ENCODE measurements around the gene CACNA1B. TPM values are rescaled to one million over a fixed set of nuclear protein-coding genes. Genes with fewer than 3 reads are reported as not detected.

Gene CACNA1B
- total RNA-seq, 1 donor from 2014 or later = under 0.01 TPM

GRCh38 chr9:137902646-137903045 is 25.1 kb downstream of the CACNA1B start:
- Histone ChIP-seq H3K9ac (ENCODE audit: low read depth in 1 of 3, low read length in 3 of 3) (no peak overlapping the region), H3K27ac (ENCODE audit: low read depth, low read length) (no peak overlapping the region), H3K4me1 (ENCODE audit: control insufficient read depth in 3 of 3, insufficient read depth in 3 of 3, low read length in 3 of 3) (no peaks in the 10 kb centered on the region), H3K4me3 (ENCODE audit: low read length in 3 of 3) (no peak overlapping the region), H3K9me3 (ENCODE audit: control insufficient read depth in 3 of 3, low read length in 3 of 3) (no peaks in the 10 kb centered on the region), H3K36me3 (ENCODE audit: control insufficient read depth in 3 of 3, insufficient read depth in 3 of 3, low read length in 3 of 3) (no peaks in the 10 kb centered on the region), H3K27me3 (ENCODE audit: control insufficient read depth in 3 of 3, insufficient read depth in 3 of 3, low read length in 3 of 3) (peaks cover 10 to 22% (median 10%) of the 10 kb centered on the region in 3 donors)

- no peak overlapping the region for H3K4me3 ChIP-seq (ENCODE audit: low read length in 3 of 3)
- H3K9ac ChIP-seq (ENCODE audit: low read depth in 1 of 3, low read length in 3 of 3) = no peak overlapping the region
- H3K9me3 ChIP-seq (ENCODE audit: control insufficient read depth in 3 of 3, low read length in 3 of 3) = no peaks in the 10 kb centered on the region
- no peak overlapping the region for H3K27ac ChIP-seq (ENCODE audit: low read depth, low read length)
- peaks cover 3 to 6% (median 5%) of the 10 kb centered on the region in 3 donors for H3K27me3 ChIP-seq (ENCODE audit: control insufficient read depth in 3 of 3, insufficient read depth in 3 of 3, low read length in 3 of 3)
- H3K36me3 ChIP-seq (ENCODE audit: control insufficient read depth in 3 of 3, insufficient read depth in 3 of 3, low read length in 3 of 3) = no peaks in the 10 kb centered on the region
- no peaks in the 10 kb centered on the region for H3K4me1 ChIP-seq (ENCODE audit: control insufficient read depth in 3 of 3, insufficient read depth in 3 of 3, low read length in 3 of 3)
Observed at GRCh38 chr9:137905740-137906139, 28.2 kb downstream of the CACNA1B start.

- peaks cover 0 to 3% (median 0%) of the 10 kb centered on the region in 3 donors for H3K27me3 ChIP-seq (ENCODE audit: control insufficient read depth in 3 of 3, insufficient read depth in 3 of 3, low read length in 3 of 3)
- no peak overlapping the region for H3K27ac ChIP-seq (ENCODE audit: low read depth, low read length)
- H3K9me3 ChIP-seq (ENCODE audit: control insufficient read depth in 3 of 3, low read length in 3 of 3) = no peaks in the 10 kb centered on the region
- no peaks in the 10 kb centered on the region for H3K36me3 ChIP-seq (ENCODE audit: control insufficient read depth in 3 of 3, insufficient read depth in 3 of 3, low read length in 3 of 3)
- H3K9ac ChIP-seq (ENCODE audit: low read depth in 1 of 3, low read length in 3 of 3) = no peak overlapping the region
- H3K4me3 ChIP-seq (ENCODE audit: low read length in 3 of 3) = no peak overlapping the region
- H3K4me1 ChIP-seq (ENCODE audit: control insufficient read depth in 3 of 3, insufficient read depth in 3 of 3, low read length in 3 of 3) = no peaks in the 10 kb centered on the region
Observed at GRCh38 chr9:137907776-137908175, 30.2 kb downstream of the CACNA1B start.

GRCh38 chr9:137912671-137913070 is 35.1 kb downstream of the CACNA1B start:
- Histone ChIP-seq H3K4me3 (ENCODE audit: low read length in 3 of 3) (no peak overlapping the region), H3K4me1 (ENCODE audit: control insufficient read depth in 3 of 3, insufficient read depth in 3 of 3, low read length in 3 of 3) (no peaks in the 10 kb centered on the region), H3K9me3 (ENCODE audit: control insufficient read depth in 3 of 3, low read length in 3 of 3) (no peaks in the 10 kb centered on the region), H3K36me3 (ENCODE audit: control insufficient read depth in 3 of 3, insufficient read depth in 3 of 3, low read length in 3 of 3) (no peaks in the 10 kb centered on the region), H3K27me3 (ENCODE audit: control insufficient read depth in 3 of 3, insufficient read depth in 3 of 3, low read length in 3 of 3) (peaks cover 10 to 12% (median 10%) of the 10 kb centered on the region in 3 donors), H3K27ac (ENCODE audit: low read depth, low read length) (no peak overlapping the region), H3K9ac (ENCODE audit: low read depth in 1 of 3, low read length in 3 of 3) (no peak overlapping the region)

- Histone ChIP-seq H3K4me3 (ENCODE audit: low read length in 3 of 3) (no peak overlapping the region), H3K27ac (ENCODE audit: low read depth, low read length) (no peak overlapping the region), H3K9me3 (ENCODE audit: control insufficient read depth in 3 of 3, low read length in 3 of 3) (no peaks in the 10 kb centered on the region), H3K9ac (ENCODE audit: low read depth in 1 of 3, low read length in 3 of 3) (no peak overlapping the region), H3K27me3 (ENCODE audit: control insufficient read depth in 3 of 3, insufficient read depth in 3 of 3, low read length in 3 of 3) (peaks cover 10 to 16% (median 14%) of the 10 kb centered on the region in 3 donors), H3K4me1 (ENCODE audit: control insufficient read depth in 3 of 3, insufficient read depth in 3 of 3, low read length in 3 of 3) (no peaks in the 10 kb centered on the region), H3K36me3 (ENCODE audit: control insufficient read depth in 3 of 3, insufficient read depth in 3 of 3, low read length in 3 of 3) (no peaks in the 10 kb centered on the region)
Observed at GRCh38 chr9:137913132-137913531, 35.5 kb downstream of the CACNA1B start.

- no peaks in the 10 kb centered on the region for H3K9me3 ChIP-seq (ENCODE audit: control insufficient read depth in 3 of 3, low read length in 3 of 3)
- peaks cover 13 to 21% (median 15%) of the 10 kb centered on the region in 3 donors for H3K27me3 ChIP-seq (ENCODE audit: control insufficient read depth in 3 of 3, insufficient read depth in 3 of 3, low read length in 3 of 3)
- H3K4me3 ChIP-seq (ENCODE audit: low read length in 3 of 3) = no peak overlapping the region
- H3K36me3 ChIP-seq (ENCODE audit: control insufficient read depth in 3 of 3, insufficient read depth in 3 of 3, low read length in 3 of 3) = no peaks in the 10 kb centered on the region
- peaks cover 0 to 7% (median 6%) of the 10 kb centered on the region in 3 donors for H3K4me1 ChIP-seq (ENCODE audit: control insufficient read depth in 3 of 3, insufficient read depth in 3 of 3, low read length in 3 of 3)
- H3K27ac ChIP-seq (ENCODE audit: low read depth, low read length) = no peak overlapping the region
- H3K9ac ChIP-seq (ENCODE audit: low read depth in 1 of 3, low read length in 3 of 3) = no peak overlapping the region
Observed at GRCh38 chr9:137913771-137914767, 36.5 kb downstream of the CACNA1B start.

GRCh38 chr9:137916540-137916939 is 39.0 kb downstream of the CACNA1B start:
- Histone ChIP-seq H3K9me3 (ENCODE audit: control insufficient read depth in 3 of 3, low read length in 3 of 3) (no peaks in the 10 kb centered on the region), H3K36me3 (ENCODE audit: control insufficient read depth in 3 of 3, insufficient read depth in 3 of 3, low read length in 3 of 3) (no peaks in the 10 kb centered on the region), H3K4me1 (ENCODE audit: control insufficient read depth in 3 of 3, insufficient read depth in 3 of 3, low read length in 3 of 3) (peaks cover 0 to 8% (median 6%) of the 10 kb centered on the region in 3 donors), H3K27ac (ENCODE audit: low read depth, low read length) (no peak overlapping the region), H3K4me3 (ENCODE audit: low read length in 3 of 3) (no peak overlapping the region), H3K27me3 (ENCODE audit: control insufficient read depth in 3 of 3, insufficient read depth in 3 of 3, low read length in 3 of 3) (peaks cover 15 to 21% (median 18%) of the 10 kb centered on the region in 3 donors), H3K9ac (ENCODE audit: low read depth in 1 of 3, low read length in 3 of 3) (no peak overlapping the region)

GRCh38 chr9:137917116-137917515 is 39.5 kb downstream of the CACNA1B start:
- no peak overlapping the region for H3K9ac ChIP-seq (ENCODE audit: low read depth in 1 of 3, low read length in 3 of 3)
- no peak overlapping the region for H3K4me3 ChIP-seq (ENCODE audit: low read length in 3 of 3)
- peaks cover 15 to 21% (median 18%) of the 10 kb centered on the region in 3 donors for H3K27me3 ChIP-seq (ENCODE audit: control insufficient read depth in 3 of 3, insufficient read depth in 3 of 3, low read length in 3 of 3)
- peaks cover 0 to 8% (median 6%) of the 10 kb centered on the region in 3 donors for H3K4me1 ChIP-seq (ENCODE audit: control insufficient read depth in 3 of 3, insufficient read depth in 3 of 3, low read length in 3 of 3)
- no peaks in the 10 kb centered on the region for H3K9me3 ChIP-seq (ENCODE audit: control insufficient read depth in 3 of 3, low read length in 3 of 3)
- H3K36me3 ChIP-seq (ENCODE audit: control insufficient read depth in 3 of 3, insufficient read depth in 3 of 3, low read length in 3 of 3) = no peaks in the 10 kb centered on the region
- no peak overlapping the region for H3K27ac ChIP-seq (ENCODE audit: low read depth, low read length)

- Histone ChIP-seq H3K36me3 (ENCODE audit: control insufficient read depth in 3 of 3, insufficient read depth in 3 of 3, low read length in 3 of 3) (no peaks in the 10 kb centered on the region), H3K4me3 (ENCODE audit: low read length in 3 of 3) (no peak overlapping the region), H3K27me3 (ENCODE audit: control insufficient read depth in 3 of 3, insufficient read depth in 3 of 3, low read length in 3 of 3) (peaks cover 15 to 18% (median 18%) of the 10 kb centered on the region in 3 donors), H3K27ac (ENCODE audit: low read depth, low read length) (no peak overlapping the region), H3K4me1 (ENCODE audit: control insufficient read depth in 3 of 3, insufficient read depth in 3 of 3, low read length in 3 of 3) (peaks cover 0 to 8% (median 6%) of the 10 kb centered on the region in 3 donors), H3K9ac (ENCODE audit: low read depth in 1 of 3, low read length in 3 of 3) (no peak overlapping the region), H3K9me3 (ENCODE audit: control insufficient read depth in 3 of 3, low read length in 3 of 3) (peaks cover 0 to 2% (median 0%) of the 10 kb centered on the region in 3 donors)
Observed at GRCh38 chr9:137917795-137918194, 40.2 kb downstream of the CACNA1B start.

Data from skeletal muscle tissue (tissue), 4 donors.